ENCODE data around the gene NBPF14. TPM values are rescaled to one million over a fixed set of nuclear protein-coding genes. Genes with fewer than 3 reads are reported as not detected.
"Not testable (repeated sequence)": the region's sequence is repeated elsewhere in the genome, so short reads cannot be mapped to it uniquely, and the experiment has no call there.

The NBPF14 gene
- total RNA-seq, 6 experiments from 2014 or later, result 11.7 to 21.6 (median 14.7) TPM

DNA sequence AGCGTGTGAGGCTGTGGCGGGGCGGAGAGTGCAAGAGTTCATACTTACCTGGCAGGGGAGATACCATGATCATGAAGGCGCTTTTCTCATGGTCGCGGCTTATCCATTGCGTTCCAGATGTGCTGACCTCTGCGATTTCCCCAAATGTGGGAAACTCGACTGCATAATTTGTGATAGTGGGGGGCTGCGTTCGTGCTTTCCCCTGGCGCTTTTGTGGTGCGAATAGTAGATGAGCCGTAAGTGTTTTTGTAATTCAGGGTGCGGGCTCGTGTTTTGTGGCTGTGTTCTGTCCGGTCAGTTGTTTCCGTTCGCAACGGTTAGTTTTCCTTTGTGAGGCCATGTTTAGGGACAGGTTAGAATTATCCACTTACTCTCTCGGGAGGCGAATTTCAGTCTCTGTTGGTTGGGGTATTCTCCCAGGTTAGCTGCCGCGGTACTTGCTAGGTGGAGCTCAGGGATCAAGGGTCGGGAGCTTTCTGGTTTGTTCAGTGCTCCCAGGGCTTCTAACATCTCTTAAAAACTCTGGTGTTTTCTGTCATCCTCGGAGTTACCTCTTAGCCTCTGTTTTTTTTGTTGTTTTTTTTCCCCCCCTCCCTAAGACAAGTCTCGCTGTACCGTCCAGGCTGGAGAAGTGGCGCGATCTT is 73.1 kb downstream of the NBPF14 start:
- H3K27me3 ChIP-seq; intact Hi-C loops (cut with DNase I); H3K4me1 ChIP-seq; H3K36me3 ChIP-seq; H3K9me3 ChIP-seq: not testable (repeated sequence)
- peak; percentile 92 for TF ChIP-seq POLR2A (IDR thresholded peaks at IDR 0.05)
- ATAC-seq, result peak; percentile 83 to 92 (median 89)
- peak overlapping the region; percentile 60 to 80 (median 71) for H3K27ac ChIP-seq
- 1% methylated on average over 21 of the region's 30 CpGs for WGBS (ENCODE audit: insufficient coverage, low coverage, low lambda C conversion rate, missing lambda C conversion rate)
- peak; percentile 77 to 93 (median 85) for DNase-seq
- peak overlapping the region in 2 of 3 donors; percentile 26 to 36 for H3K4me3 ChIP-seq

DNA sequence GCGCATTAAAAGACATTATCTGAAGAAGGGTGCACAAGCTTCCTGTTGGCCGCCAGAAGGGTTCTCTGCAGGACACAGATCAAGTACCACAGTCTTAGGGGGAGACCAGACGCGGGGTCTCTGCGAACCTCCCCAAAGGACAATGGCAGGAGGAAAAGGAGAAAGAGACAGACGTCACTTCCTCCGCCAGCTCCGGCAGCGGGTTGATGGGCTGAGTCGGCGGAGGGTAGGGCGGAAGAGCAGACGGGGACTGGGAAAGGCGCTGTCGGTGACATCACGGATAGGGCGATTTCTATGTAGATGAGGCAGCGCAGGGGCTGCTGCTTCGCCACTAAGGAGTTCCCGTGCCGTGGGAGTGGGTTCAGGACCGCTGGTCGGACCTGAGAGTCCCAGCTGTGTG is 73.7 kb downstream of the NBPF14 start:
- H3K36me3 ChIP-seq; H3K9me3 ChIP-seq; H3K4me1 ChIP-seq; intact Hi-C loops (cut with DNase I); H3K27me3 ChIP-seq: not testable (repeated sequence)
- ATAC-seq, result peak; percentile 71 to 89 (median 76)
- DNase-seq, result peak; percentile 86 to 91 (median 88)
- H3K27ac ChIP-seq, result peak overlapping the region in 1 of 3 donors; percentile 40
- H3K4me3 ChIP-seq, result peak overlapping the region in 2 of 3 donors; percentile 23 to 37
- 8% methylated on average over 13 of the region's 23 CpGs for WGBS (ENCODE audit: insufficient coverage, low coverage, low lambda C conversion rate, missing lambda C conversion rate)

DNA sequence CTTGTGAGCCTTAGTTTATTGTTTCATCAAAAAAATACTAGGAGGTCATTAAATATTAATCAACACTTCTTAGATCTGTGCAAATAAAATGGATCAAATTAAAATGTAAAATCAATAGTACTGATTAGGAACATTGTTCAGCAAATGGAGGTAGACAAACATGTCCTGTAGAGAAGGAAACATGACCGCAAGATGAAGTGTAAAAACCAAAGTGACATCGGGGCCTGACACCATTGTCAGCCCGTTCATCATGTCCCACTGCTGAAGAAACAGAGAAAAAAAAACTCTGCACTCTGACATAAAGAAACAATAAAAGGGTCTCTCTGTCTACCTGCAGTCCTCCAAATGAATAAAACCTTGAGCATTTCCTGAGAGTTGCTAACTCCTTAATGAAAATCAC is 81.5 kb downstream of the NBPF14 start:
- ATAC-seq; H3K36me3 ChIP-seq; intact Hi-C loops (cut with DNase I); H3K4me1 ChIP-seq; H3K27me3 ChIP-seq; H3K27ac ChIP-seq; H3K4me3 ChIP-seq; DNase-seq; H3K9me3 ChIP-seq: not testable (repeated sequence)
- WGBS (ENCODE audit: insufficient coverage, low coverage, low lambda C conversion rate, missing lambda C conversion rate), result no CpG with 5 or more reads among the region's 3 CpGs

GRCh38 chr1:148512571-148513184 is 83.1 kb downstream of the NBPF14 start:
- ATAC-seq; H3K27me3 ChIP-seq; H3K9me3 ChIP-seq; DNase-seq; H3K27ac ChIP-seq; H3K36me3 ChIP-seq; H3K4me3 ChIP-seq; H3K4me1 ChIP-seq; intact Hi-C loops (cut with DNase I): not testable (repeated sequence)
- 90% methylated on average over 8 of the region's 9 CpGs for WGBS (ENCODE audit: insufficient coverage, low coverage, low lambda C conversion rate, missing lambda C conversion rate)

- DNase-seq; intact Hi-C loops (cut with DNase I); H3K27ac ChIP-seq; H3K36me3 ChIP-seq; H3K4me3 ChIP-seq; ATAC-seq; H3K27me3 ChIP-seq; H3K9me3 ChIP-seq; H3K4me1 ChIP-seq: not testable (repeated sequence)
These were observed 101.9 kb downstream of the NBPF14 start for GRCh38 chr1:148493933-148494332.

DNA sequence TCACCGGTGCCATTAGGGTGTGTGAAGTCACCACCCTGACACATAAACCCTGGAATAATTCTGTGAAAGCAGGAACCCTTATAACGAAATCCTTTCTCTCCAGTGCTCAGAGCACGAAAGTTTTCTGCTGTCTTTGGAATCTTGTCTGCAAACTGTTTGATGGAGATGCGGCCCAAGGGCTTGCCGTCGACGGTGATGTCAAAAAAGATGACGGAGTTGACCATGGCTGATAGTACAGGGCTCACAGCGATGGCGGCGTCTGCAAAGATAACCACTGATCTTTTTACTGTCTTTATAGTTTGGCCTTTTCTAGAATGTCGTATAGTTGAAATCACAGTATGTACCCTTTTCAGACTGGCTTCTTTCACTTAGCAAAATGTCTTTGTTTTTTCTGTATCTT is 112.8 kb downstream of the NBPF14 start, which contains the start of gene PPIAL4G:
TSS of gene PPIAL4G (minus strand) at position 274 of the 400 bp plus-strand sequence. CDS start at position 224, 50 bp downstream.
- intact Hi-C loops (cut with DNase I); ATAC-seq; H3K9me3 ChIP-seq; DNase-seq; H3K27ac ChIP-seq; H3K4me3 ChIP-seq; H3K36me3 ChIP-seq; H3K27me3 ChIP-seq; H3K4me1 ChIP-seq: not testable (repeated sequence)
- WGBS (ENCODE audit: insufficient coverage, low coverage, low lambda C conversion rate, missing lambda C conversion rate), result 85% methylated on average over 9 of the region's 12 CpGs

Small RNA genes lying within 50 kb of the gene (small RNA-seq; reads per million reads assigned to genes)
- gene RF00003, result 0 to 0.68 reads per million in 2 experiments

Other genes starting within 250 kb of the NBPF14 start
- gene PPIAL4G, start 112.7 kb downstream of the NBPF14 start, total RNA-seq, result not detected
- 10 to 100 TPM in 1 of 6 experiments, 1 to 10 TPM in 4, under 1 TPM in 1; 0.42 to 17.6 (median 2.5) TPM for gene NUDT4B, start 152.8 kb upstream of the NBPF14 start, total RNA-seq
- 100 to 1,000 TPM in 1 of 6 experiments, 10 to 100 TPM in 5; 36.3 to 129 (median 57.9) TPM for gene PDE4DIP, start 248.4 kb upstream of the NBPF14 start, total RNA-seq